Measurements from ENCODE around the gene CFI.

CFI gene
- long read RNA-seq = 0 reads

- H3K4me3 ChIP-seq (replicated peaks; ENCODE audit: insufficient read depth, low read length) = no peak within 1 kb of the TSS
- no peaks in the 10 kb centered on the region for H3K27me3 ChIP-seq (ENCODE audit: insufficient read depth, poor library complexity, severe bottlenecking)
- no peak within 1 kb of the TSS for H3K27ac ChIP-seq (replicated peaks)
- TF ChIP-seq, protein P1, sequence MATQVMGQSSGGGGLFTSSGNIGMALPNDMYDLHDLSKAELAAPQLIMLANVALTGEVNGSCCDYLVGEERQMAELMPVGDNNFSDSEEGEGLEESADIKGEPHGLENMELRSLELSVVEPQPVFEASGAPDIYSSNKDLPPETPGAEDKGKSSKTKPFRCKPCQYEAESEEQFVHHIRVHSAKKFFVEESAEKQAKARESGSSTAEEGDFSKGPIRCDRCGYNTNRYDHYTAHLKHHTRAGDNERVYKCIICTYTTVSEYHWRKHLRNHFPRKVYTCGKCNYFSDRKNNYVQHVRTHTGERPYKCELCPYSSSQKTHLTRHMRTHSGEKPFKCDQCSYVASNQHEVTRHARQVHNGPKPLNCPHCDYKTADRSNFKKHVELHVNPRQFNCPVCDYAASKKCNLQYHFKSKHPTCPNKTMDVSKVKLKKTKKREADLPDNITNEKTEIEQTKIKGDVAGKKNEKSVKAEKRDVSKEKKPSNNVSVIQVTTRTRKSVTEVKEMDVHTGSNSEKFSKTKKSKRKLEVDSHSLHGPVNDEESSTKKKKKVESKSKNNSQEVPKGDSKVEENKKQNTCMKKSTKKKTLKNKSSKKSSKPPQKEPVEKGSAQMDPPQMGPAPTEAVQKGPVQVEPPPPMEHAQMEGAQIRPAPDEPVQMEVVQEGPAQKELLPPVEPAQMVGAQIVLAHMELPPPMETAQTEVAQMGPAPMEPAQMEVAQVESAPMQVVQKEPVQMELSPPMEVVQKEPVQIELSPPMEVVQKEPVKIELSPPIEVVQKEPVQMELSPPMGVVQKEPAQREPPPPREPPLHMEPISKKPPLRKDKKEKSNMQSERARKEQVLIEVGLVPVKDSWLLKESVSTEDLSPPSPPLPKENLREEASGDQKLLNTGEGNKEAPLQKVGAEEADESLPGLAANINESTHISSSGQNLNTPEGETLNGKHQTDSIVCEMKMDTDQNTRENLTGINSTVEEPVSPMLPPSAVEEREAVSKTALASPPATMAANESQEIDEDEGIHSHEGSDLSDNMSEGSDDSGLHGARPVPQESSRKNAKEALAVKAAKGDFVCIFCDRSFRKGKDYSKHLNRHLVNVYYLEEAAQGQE (IDR thresholded peaks at IDR 0.05; ENCODE audit: insufficient replicate concordance, low read depth) = no peak
- TF ChIP-seq CTCF (IDR thresholded peaks at IDR 0.05; ENCODE audit: insufficient read depth, low read length) (no peak), POLR2AphosphoS5 (IDR thresholded peaks at IDR 0.05; ENCODE audit: low read depth) (no peak)
- no peak for DNase-seq (ENCODE audit: low read depth in 1 of 2, low spot score in 1 of 2)
Measured at GRCh38 chr4:109801895-109802319, at the start of gene CFI. CFI (minus strand) TSS chr4:109801999; CDS start chr4:109801971, 28 bp downstream.

- no peak overlapping the region for H3K27ac ChIP-seq (replicated peaks)
- peaks cover 3% of the 10 kb centered on the region for H3K27me3 ChIP-seq (ENCODE audit: insufficient read depth, poor library complexity, severe bottlenecking)
- no peak overlapping the region for H3K4me3 ChIP-seq (replicated peaks; ENCODE audit: insufficient read depth, low read length)
- no peak for DNase-seq (ENCODE audit: low read depth in 1 of 2, low spot score in 1 of 2)
- TF ChIP-seq POLR2AphosphoS5 (IDR thresholded peaks at IDR 0.05; ENCODE audit: low read depth) = no peak
- no peak for TF ChIP-seq GABPA (IDR thresholded peaks at IDR 0.05; ENCODE audit: low read depth)
- no peak for TF ChIP-seq CTCF (IDR thresholded peaks at IDR 0.05; ENCODE audit: insufficient read depth, low read length)
- TF ChIP-seq SPI1 (IDR thresholded peaks at IDR 0.05; ENCODE audit: borderline replicate concordance, low read depth) = no peak
- TF ChIP-seq, protein P1 (IDR thresholded peaks at IDR 0.05; ENCODE audit: insufficient replicate concordance, low read depth) = no peak
Measured at GRCh38 chr4:109850601-109851000, 48.8 kb upstream of the CFI start.

DNA sequence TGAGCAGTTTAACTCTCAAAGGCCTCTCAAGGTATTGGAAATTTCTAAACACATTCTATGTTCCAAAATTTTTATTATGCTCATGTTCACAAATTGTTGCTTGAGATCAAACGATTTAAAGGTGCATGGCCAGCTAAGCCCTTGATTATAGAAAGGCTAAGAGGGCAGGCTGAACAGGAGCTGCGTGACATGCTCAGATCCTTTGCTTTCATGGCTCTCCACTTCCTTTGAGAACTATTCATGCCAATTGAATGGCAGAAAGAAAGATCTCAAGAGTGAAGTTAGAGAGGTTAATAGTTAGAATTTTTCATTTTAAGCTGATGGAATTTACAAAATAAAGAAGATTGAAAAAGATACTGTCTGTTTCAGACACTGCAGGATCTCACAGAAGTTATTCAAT is 46.7 kb upstream of the CFI start:
- DNase-seq (ENCODE audit: low read depth in 1 of 2, low spot score in 1 of 2) = no peak
- H3K4me3 ChIP-seq (replicated peaks; ENCODE audit: insufficient read depth, low read length) = no peak overlapping the region
- no peak overlapping the region for H3K27ac ChIP-seq (replicated peaks)
- TF ChIP-seq, protein P1 (IDR thresholded peaks at IDR 0.05; ENCODE audit: insufficient replicate concordance, low read depth) = no peak
- TF ChIP-seq GABPA (IDR thresholded peaks at IDR 0.05; ENCODE audit: low read depth) (no peak), SPI1 (IDR thresholded peaks at IDR 0.05; ENCODE audit: borderline replicate concordance, low read depth) (no peak), POLR2AphosphoS5 (IDR thresholded peaks at IDR 0.05; ENCODE audit: low read depth) (no peak), CTCF (IDR thresholded peaks at IDR 0.05; ENCODE audit: insufficient read depth, low read length) (no peak)
- peaks cover 3% of the 10 kb centered on the region for H3K27me3 ChIP-seq (ENCODE audit: insufficient read depth, poor library complexity, severe bottlenecking)
